DOHH2 (cell line): ENCODE results near the gene KNTC1.

Experiments used
- H3F3A ChIP-seq: fragments of 200-600 bp; sonication (generic), shearing (Covaris generic); 2 replicates; pipeline ENCODE4 v1.6.0; 2016; ENCODE audit warnings: antibody characterized with exemption, mild to moderate bottlenecking; ENCODE audit not compliant: control insufficient read depth, insufficient read depth
- H3K27ac ChIP-seq: fragments of 200-600 bp; sonication (generic); 2 replicates; pipeline ENCODE4 v1.5.1; 2014; ENCODE audit warnings: low read depth, mild to moderate bottlenecking, low read length, moderate library complexity
- H3K27me3 ChIP-seq: fragments of 200-600 bp; sonication (generic); 2 replicates; pipeline ENCODE4 v1.6.1; 2014; ENCODE audit warnings: mild to moderate bottlenecking, low read length, mixed read lengths; ENCODE audit not compliant: control insufficient read depth
- H3K36me3 ChIP-seq: fragments of 200-600 bp; sonication (generic); 2 replicates; pipeline ENCODE4 v1.6.1; 2014; ENCODE audit warnings: mild to moderate bottlenecking, low read length, moderate library complexity, mixed read lengths; ENCODE audit not compliant: control insufficient read depth
- H3K4me1 ChIP-seq: fragments of 200-600 bp; sonication (generic); 2 replicates; pipeline ENCODE4 v1.6.1; 2014; ENCODE audit warnings: mild to moderate bottlenecking, low read length, mixed read lengths; ENCODE audit not compliant: control insufficient read depth
- H3K4me2 ChIP-seq: fragments of 200-600 bp; sonication (generic); 2 replicates; pipeline ENCODE4 v1.6.0; 2014; ENCODE audit warnings: mild to moderate bottlenecking, low read length, moderate library complexity
- H3K4me3 ChIP-seq: fragments of 200-600 bp; sonication (generic); 2 replicates; pipeline ENCODE4 v1.5.1; 2014; ENCODE audit warnings: mild to moderate bottlenecking, low read length, mixed read lengths
- H3K79me2 ChIP-seq: fragments of 200-600 bp; sonication (generic); 2 replicates; pipeline ENCODE4 v1.6.1; 2014; ENCODE audit warnings: mild to moderate bottlenecking, low read length, mixed read lengths; ENCODE audit not compliant: control insufficient read depth
- H3K9me2 ChIP-seq: fragments of 200-600 bp; sonication (generic); replicated peaks from 2 replicates; pipeline ENCODE4 v1.6.1; 2014; ENCODE audit warnings: mild to moderate bottlenecking, low read length, mixed read lengths; ENCODE audit not compliant: control insufficient read depth
- H3K9me3 ChIP-seq: fragments of 200-600 bp; sonication (generic); 2 replicates; pipeline ENCODE4 v1.6.1; 2014; ENCODE audit warnings: antibody characterized with exemption, low read length, mixed read lengths; ENCODE audit not compliant: control insufficient read depth, insufficient read depth
- H4K20me1 ChIP-seq: fragments of 200-600 bp; sonication (generic); 2 replicates; pipeline ENCODE4 v1.6.0; 2014; ENCODE audit warnings: low read depth, mild to moderate bottlenecking, antibody characterized with exemption, low read length, moderate library complexity; ENCODE audit not compliant: control insufficient read depth, insufficient read depth
- EZH2phosphoT487 ChIP-seq: fragments of 200-600 bp; sonication (generic); IDR thresholded peaks from 2 replicates; pipeline ENCODE4 v1.6.1; 2017; ENCODE audit warnings: borderline replicate concordance, mild to moderate bottlenecking, antibody characterized with exemption, low read length, moderate library complexity, mixed read lengths
- TF ChIP-seq, protein P1 (sequence below): fragments of 200-600 bp; sonication (generic); IDR thresholded peaks from one replicate; pipeline ENCODE4 v1.5.1; 2014; ENCODE audit warnings: antibody characterized with exemption, mild to moderate bottlenecking, low read depth, low read length; ENCODE audit not compliant: poor library complexity, severe bottlenecking

KNTC1 gene

DNA sequence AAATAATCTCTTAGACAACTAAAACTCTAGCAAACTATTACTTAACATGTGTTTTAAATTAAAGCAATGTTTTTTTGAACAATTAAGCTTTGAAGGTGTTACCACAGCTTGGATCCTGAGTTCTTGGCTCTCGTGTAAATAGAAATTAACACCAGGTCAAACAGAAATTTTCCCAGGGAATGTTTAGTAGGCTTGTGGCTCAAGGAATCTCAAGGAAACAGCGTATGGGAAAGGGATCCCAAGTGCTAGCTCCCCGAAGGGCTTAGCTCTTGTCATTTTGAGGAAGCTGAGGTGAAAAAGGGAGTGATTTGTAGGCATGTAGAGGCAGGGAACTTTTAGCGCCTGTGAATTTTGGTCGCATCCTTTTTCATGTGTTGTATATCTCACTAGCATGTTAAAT is 11.4 kb downstream of the KNTC1 start:
- Histone ChIP-seq H3K79me2 (peaks cover 32% of the 10 kb centered on the region), H3K4me1 (no peaks in the 10 kb centered on the region), H3K9me2 (no peaks in the 10 kb centered on the region), H3K36me3 (peaks cover 81% of the 10 kb centered on the region), H3K4me2 (no peak overlapping the region), H3K27ac (no peak overlapping the region), H3K4me3 (no peak overlapping the region), H3K27me3 (no peaks in the 10 kb centered on the region), H3K9me3 (no peaks in the 10 kb centered on the region), H3F3A (no peaks in the 10 kb centered on the region), H4K20me1 (no peaks in the 10 kb centered on the region)
- TF ChIP-seq EZH2phosphoT487, result no peak
- TF ChIP-seq, protein P1, sequence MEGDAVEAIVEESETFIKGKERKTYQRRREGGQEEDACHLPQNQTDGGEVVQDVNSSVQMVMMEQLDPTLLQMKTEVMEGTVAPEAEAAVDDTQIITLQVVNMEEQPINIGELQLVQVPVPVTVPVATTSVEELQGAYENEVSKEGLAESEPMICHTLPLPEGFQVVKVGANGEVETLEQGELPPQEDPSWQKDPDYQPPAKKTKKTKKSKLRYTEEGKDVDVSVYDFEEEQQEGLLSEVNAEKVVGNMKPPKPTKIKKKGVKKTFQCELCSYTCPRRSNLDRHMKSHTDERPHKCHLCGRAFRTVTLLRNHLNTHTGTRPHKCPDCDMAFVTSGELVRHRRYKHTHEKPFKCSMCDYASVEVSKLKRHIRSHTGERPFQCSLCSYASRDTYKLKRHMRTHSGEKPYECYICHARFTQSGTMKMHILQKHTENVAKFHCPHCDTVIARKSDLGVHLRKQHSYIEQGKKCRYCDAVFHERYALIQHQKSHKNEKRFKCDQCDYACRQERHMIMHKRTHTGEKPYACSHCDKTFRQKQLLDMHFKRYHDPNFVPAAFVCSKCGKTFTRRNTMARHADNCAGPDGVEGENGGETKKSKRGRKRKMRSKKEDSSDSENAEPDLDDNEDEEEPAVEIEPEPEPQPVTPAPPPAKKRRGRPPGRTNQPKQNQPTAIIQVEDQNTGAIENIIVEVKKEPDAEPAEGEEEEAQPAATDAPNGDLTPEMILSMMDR, result no peak

DNA sequence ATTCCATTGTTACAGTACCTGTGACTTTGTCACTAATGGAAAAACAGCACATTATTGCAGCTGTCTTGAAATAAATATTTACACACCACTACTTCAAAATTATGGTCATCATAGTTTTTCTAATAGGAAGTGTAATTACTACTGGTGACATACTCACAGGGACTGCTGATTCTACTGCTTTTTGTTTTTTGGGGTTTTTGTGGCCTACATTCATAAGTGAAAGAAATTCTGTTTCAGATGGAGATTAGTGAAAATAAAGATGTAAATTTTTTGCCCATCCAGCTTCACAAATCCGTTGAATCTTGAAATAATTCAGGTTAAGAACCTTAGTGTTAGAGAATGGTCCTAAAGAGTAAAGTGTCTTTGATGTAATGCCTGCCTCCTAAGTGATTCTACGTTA is 17.5 kb downstream of the KNTC1 start:
- Histone ChIP-seq H3K4me2 (no peak overlapping the region), H3K36me3 (peaks cover 76% of the 10 kb centered on the region), H3K79me2 (peaks cover 9% of the 10 kb centered on the region), H3K27ac (no peak overlapping the region), H3K27me3 (no peaks in the 10 kb centered on the region), H3K4me3 (no peak overlapping the region), H3K9me2 (no peaks in the 10 kb centered on the region), H3K9me3 (no peaks in the 10 kb centered on the region), H3F3A (peaks cover 8% of the 10 kb centered on the region; the same call in 1 of the 2 replicates), H4K20me1 (no peaks in the 10 kb centered on the region), H3K4me1 (peaks cover 20% of the 10 kb centered on the region)
- TF ChIP-seq, protein P1, result no peak
- no peak for TF ChIP-seq EZH2phosphoT487

DNA sequence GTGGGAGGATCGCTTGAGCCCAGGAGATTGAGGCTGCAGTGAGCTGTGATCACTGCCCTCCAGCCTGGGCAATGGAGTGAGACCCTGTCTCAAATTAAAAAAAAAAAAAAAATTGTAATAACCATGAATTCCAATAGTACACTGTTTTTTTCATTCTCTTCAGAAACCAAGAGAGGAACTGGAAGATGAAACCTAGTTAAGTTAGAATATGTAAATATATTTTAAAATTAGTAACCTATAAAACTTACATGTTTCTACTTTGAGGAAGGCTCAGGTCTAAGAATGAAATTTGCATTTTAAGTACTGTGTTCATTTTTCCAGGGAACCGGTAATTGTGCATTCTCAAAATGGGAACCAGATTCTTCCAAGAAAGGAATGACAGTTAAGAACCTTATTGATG is 18.8 kb downstream of the KNTC1 start:
- TF ChIP-seq, protein P1, result no peak
- TF ChIP-seq EZH2phosphoT487, result no peak
- peak overlapping the region; percentile 24; the same call in 1 of the 2 replicates for H3K4me3 ChIP-seq
- H3K9me3 ChIP-seq, result no peaks in the 10 kb centered on the region
- H3K27ac ChIP-seq, result no peak overlapping the region
- H3K4me2 ChIP-seq, result peak overlapping the region; percentile 42
- no peaks in the 10 kb centered on the region for H3K27me3 ChIP-seq
- H3K4me1 ChIP-seq, result peaks cover 20% of the 10 kb centered on the region
- peaks cover 13% of the 10 kb centered on the region for H3K79me2 ChIP-seq
- H3F3A ChIP-seq, result peaks cover 8% of the 10 kb centered on the region; the same call in 1 of the 2 replicates
- H3K9me2 ChIP-seq, result no peaks in the 10 kb centered on the region
- H4K20me1 ChIP-seq, result no peaks in the 10 kb centered on the region
- peaks cover 82% of the 10 kb centered on the region for H3K36me3 ChIP-seq

DNA sequence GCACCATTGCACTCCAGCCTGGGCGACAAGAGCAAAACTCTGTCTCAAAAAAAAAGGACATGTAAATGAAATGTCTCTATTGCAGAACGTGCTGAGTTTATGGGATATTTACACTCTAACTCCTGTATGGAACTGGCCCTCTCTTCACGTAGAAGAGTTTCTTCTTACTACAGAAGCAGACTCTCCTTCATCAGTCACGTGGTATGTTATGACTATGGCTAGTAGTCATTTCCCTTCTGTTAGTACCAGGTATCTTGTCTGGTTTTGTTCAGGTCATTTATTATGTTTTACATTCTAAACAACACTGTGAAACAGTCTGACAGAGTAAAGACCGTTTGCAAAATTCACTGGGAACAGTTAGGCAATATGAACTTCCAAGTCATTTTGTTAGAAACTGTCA is 20.3 kb downstream of the KNTC1 start:
- Histone ChIP-seq H3K9me3 (no peaks in the 10 kb centered on the region), H3K27me3 (no peaks in the 10 kb centered on the region), H3K27ac (no peak overlapping the region), H3K4me2 (no peak overlapping the region), H3K4me3 (no peak overlapping the region), H3K36me3 (peaks cover 87% of the 10 kb centered on the region), H3K4me1 (peaks cover 20% of the 10 kb centered on the region), H3K9me2 (no peaks in the 10 kb centered on the region), H4K20me1 (no peaks in the 10 kb centered on the region), H3F3A (peaks cover 8% of the 10 kb centered on the region; the same call in 1 of the 2 replicates), H3K79me2 (peaks cover 13% of the 10 kb centered on the region)
- TF ChIP-seq, protein P1, result no peak
- TF ChIP-seq EZH2phosphoT487, result no peak
